SK-N-SH (cell line): ENCODE results near the gene AHCYL1. TPM values are rescaled to one million over a fixed set of nuclear protein-coding genes. Genes with fewer than 3 reads are reported as not detected.

Source experiments
- CTCF ChIA-PET: fragments of 300-600, 350-600 bp; formaldehyde crosslinking; extraction: SDS; loops from one replicate; lab custom pipeline; 2021; lab: Yijun Ruan, JAX
- POLR2A ChIA-PET: fragments of 350-600 bp; sonication (Branson Sonifier 250); formaldehyde crosslinking; extraction: SDS; loops from one replicate; lab custom pipeline; 2020; ENCODE audit warnings: antibody characterized with exemption, inconsistent platforms; lab: Yijun Ruan, JAX
- DNase-seq: peaks from one replicate; pipeline ENCODE4 v3.0.0; 2012
- H2AFZ ChIP-seq: fragments of 200-600 bp; sonication (generic); 2 replicates; pipeline ENCODE4 v1.8.1; 2016; ENCODE audit warnings: antibody characterized with exemption, mild to moderate bottlenecking, low read depth
- H3F3A ChIP-seq: fragments of 200-600 bp; sonication (generic); replicated peaks from 2 replicates; pipeline ENCODE3; 2016; ENCODE audit warnings: antibody characterized with exemption, mild to moderate bottlenecking; ENCODE audit not compliant: insufficient read depth
- H3K27ac ChIP-seq, 2 experiments: fragments of 200-500 bp in 1 of 2; fragments of 200-600 bp in 1 of 2; sonication (Bioruptor generic) in 1 of 2; sonication (generic), shearing (Covaris generic) in 1 of 2; 2 replicates each; pipeline versions ENCODE4 v1.5.1 to v1.6.1; 2014 to 2016; ENCODE audit warnings: low read depth in 2 of 2, inconsistent platforms in 1 of 2, low read length in 1 of 2, mild to moderate bottlenecking in 1 of 2, mixed read lengths in 1 of 2
- H3K27me3 ChIP-seq: fragments of 200-600 bp; sonication (generic), shearing (Covaris generic); 2 replicates; pipeline ENCODE4 v1.6.1; 2016; ENCODE audit warnings: mixed run types; ENCODE audit not compliant: insufficient read depth
- H3K36me3 ChIP-seq, 2 experiments: fragments of 200-500 bp in 1 of 2; fragments of 200-600 bp in 1 of 2; sonication (Bioruptor generic) in 1 of 2; sonication (generic) in 1 of 2; replicated peaks in 1 of 2; 2 replicates each; pipeline versions ENCODE3 to v1.5.1; 2014 to 2016; ENCODE audit warnings: low read length in 1 of 2, mild to moderate bottlenecking in 1 of 2; ENCODE audit not compliant: insufficient read depth in 2 of 2, control insufficient read depth in 1 of 2
- H3K4me1 ChIP-seq, 2 experiments: fragments of 200-500 bp in 1 of 2; fragments of 200-600 bp in 1 of 2; sonication (Bioruptor generic) in 1 of 2; sonication (generic), shearing (Covaris generic) in 1 of 2; 2 replicates each; pipeline versions ENCODE4 v1.5.1 to v1.6.1; 2014 to 2016; ENCODE audit warnings: low read depth in 1 of 2, low read length in 1 of 2, mixed run types in 1 of 2; ENCODE audit not compliant: insufficient read depth in 2 of 2, control insufficient read depth in 1 of 2
- H3K4me2 ChIP-seq: fragments of 200-600 bp; sonication (generic), shearing (Covaris generic); 2 replicates; pipeline ENCODE4 v1.6.1; 2017; ENCODE audit warnings: mixed run types
- H3K4me3 ChIP-seq, 2 experiments: fragments of 200-500 bp in 1 of 2; fragments of 200-600 bp in 1 of 2; sonication (Bioruptor generic) in 1 of 2; sonication (generic), shearing (Covaris generic) in 1 of 2; 2 replicates each; pipeline versions ENCODE4 v1.5.1 to v1.8.1; 2014 to 2016; ENCODE audit warnings: low read depth in 2 of 2, inconsistent platforms in 1 of 2, low read length in 1 of 2, mild to moderate bottlenecking in 1 of 2, mixed read lengths in 1 of 2, moderate library complexity in 1 of 2
- H3K79me2 ChIP-seq: fragments of 200-600 bp; sonication (generic); 2 replicates; pipeline ENCODE4 v1.8.1; 2017; ENCODE audit warnings: mild to moderate bottlenecking; ENCODE audit not compliant: insufficient read depth
- H3K9ac ChIP-seq: fragments of 200-600 bp; sonication (generic); 2 replicates; pipeline ENCODE4 v1.6.1; 2017; ENCODE audit warnings: mixed run types
- H3K9me2 ChIP-seq: fragments of 200-600 bp; sonication (generic); 2 replicates; pipeline ENCODE4 v1.6.1; 2017; ENCODE audit warnings: mixed run types
- H3K9me3 ChIP-seq: fragments of 200-600 bp; sonication (generic); 2 replicates; pipeline ENCODE4 v1.6.1; 2017; ENCODE audit warnings: mixed run types, mild to moderate bottlenecking, moderate library complexity
- H4K20me1 ChIP-seq: fragments of 200-600 bp; sonication (generic); 2 replicates; pipeline ENCODE4 v1.6.1; 2017; ENCODE audit warnings: mild to moderate bottlenecking, mixed run types; ENCODE audit not compliant: insufficient read depth
- CHD2 ChIP-seq: fragments of 150-350 bp; IDR thresholded peaks from 2 replicates; pipeline ENCODE4 v1.6.1; 2018; ENCODE audit warnings: low read length; ENCODE audit not compliant: partially characterized antibody
- ELF1 ChIP-seq: IDR thresholded peaks from 2 replicates; pipeline ENCODE4 v1.4.0; 2012
- FOXJ3 ChIP-seq: sonication (generic); formaldehyde crosslinking; IDR thresholded peaks from 2 replicates; pipeline ENCODE4 v1.5.1; 2020; ENCODE audit warnings: mild to moderate bottlenecking, missing genetic modification reagents
- FOXM1 ChIP-seq: IDR thresholded peaks from 2 replicates; pipeline ENCODE4 v1.4.0; 2012; ENCODE audit warnings: low read depth, mild to moderate bottlenecking
- GABPA ChIP-seq: IDR thresholded peaks from 2 replicates; pipeline ENCODE4 v1.4.0; 2012; ENCODE audit warnings: low read depth, mild to moderate bottlenecking
- RCOR1 ChIP-seq: fragments of 150-350 bp; IDR thresholded peaks from 2 replicates; pipeline ENCODE4 v1.6.1; 2017; ENCODE audit warnings: antibody characterized with exemption, low read length
- REST ChIP-seq: IDR thresholded peaks from 2 replicates; pipeline ENCODE4 v1.6.1; 2012; ENCODE audit warnings: mild to moderate bottlenecking, low read depth, low read length, moderate library complexity
- SMC3 ChIP-seq: IDR thresholded peaks from 2 replicates; pipeline ENCODE4 v1.6.1; 2012; ENCODE audit warnings: low read depth, low read length, improper control_type of control experiment
- TCF12 ChIP-seq: IDR thresholded peaks from 2 replicates; pipeline ENCODE4 v1.4.0; 2012
- TEAD4 ChIP-seq: IDR thresholded peaks from 2 replicates; pipeline ENCODE4 v1.4.0; 2012; ENCODE audit warnings: mild to moderate bottlenecking, borderline replicate concordance; ENCODE audit not compliant: insufficient read depth
- USF2 ChIP-seq: fragments of 150-350 bp; IDR thresholded peaks from 2 replicates; pipeline ENCODE4 v1.6.1; 2017; ENCODE audit warnings: antibody characterized with exemption, low read length, low read depth, borderline replicate concordance
- YY1 ChIP-seq: IDR thresholded peaks from 2 replicates; pipeline ENCODE4 v1.4.0; 2012; ENCODE audit warnings: low read depth, mild to moderate bottlenecking
- WGBS: methylation state at CpG from one replicate; pipeline ENCODE4 v1.1.6; 2017; ENCODE audit warnings: low lambda C conversion rate; 5-methylcytosine and 5-hydroxymethylcytosine counted together
- polyA plus RNA-seq, 3 experiments: library from polyadenylated mRNA; depleted of rRNA; stranded (reverse); fragments of >200 nt; gene quantifications; 2 replicates each; pipeline ENCODE4 v1.2.3, GENCODE V29; 2012
- TF ChIP-seq, protein P1 (sequence below): IDR thresholded peaks from 2 replicates; pipeline ENCODE4 v1.4.0; 2012; ENCODE audit warnings: low read depth, borderline replicate concordance
- TF ChIP-seq, protein P2 (sequence below): IDR thresholded peaks from 2 replicates; pipeline ENCODE4; 2012

AHCYL1 gene
- polyA plus RNA-seq, 1 of the 3 experiments (the other 2 are of a cell fraction), result 39.7 TPM

DNA sequence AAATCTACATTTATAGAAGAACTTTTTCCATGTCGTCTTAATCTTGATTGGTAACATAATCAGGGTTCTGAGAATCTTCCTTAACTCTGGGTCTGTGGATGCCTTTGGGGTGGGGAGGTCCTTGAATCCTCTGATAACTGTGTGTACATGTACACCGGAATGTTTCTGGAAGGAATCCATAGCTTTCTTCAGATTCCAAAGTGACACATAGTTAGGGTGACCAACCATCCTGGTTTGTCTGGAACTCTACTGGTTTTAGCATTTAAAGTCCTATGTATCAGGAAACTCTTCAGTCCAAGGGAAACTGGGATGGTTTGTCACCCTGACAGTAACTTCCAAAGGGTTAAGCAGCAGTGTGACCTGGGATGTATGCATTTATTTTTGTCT, 66.7 kb downstream of the AHCYL1 start:
- CTCF ChIA-PET, result interaction anchor here (1.0 to 42.0 kb wide), 15 partner anchors 10 to 275 kb away, joined by 3 to 1768 read pairs (median 13); partner anchors contain the start of genes AHCYL1, KCNC4, STRIP1 and UBL4B

More for the DNA sequence above, 66.7 kb downstream of the AHCYL1 start:
- Histone ChIP-seq H2AFZ (no peak overlapping the region), H3K27ac (peak overlapping the region; percentile 12 to 91), H3K9me2 (no peaks in the 10 kb centered on the region), H3K4me2 (peak overlapping the region; percentile 20; the same call in 1 of the 2 replicates), H3K4me3 (no peak overlapping the region), H3K36me3 (peaks cover 58 to 91% of the 10 kb centered on the region in 2 experiments), H4K20me1 (no peaks in the 10 kb centered on the region; the same call in 1 of the 2 replicates), H3K9ac (no peak overlapping the region), H3K4me1 (peaks cover 35 to 60% of the 10 kb centered on the region in 2 experiments), H3K27me3 (no peaks in the 10 kb centered on the region), H3K79me2 (no peaks in the 10 kb centered on the region; the same call in 1 of the 2 replicates), H3K9me3 (no peaks in the 10 kb centered on the region), H3F3A (peaks cover 24% of the 10 kb centered on the region)
- POLR2A ChIA-PET, result interaction anchor here (0.8 to 2.2 kb wide), 4 partner anchors 9 to 56 kb away, joined by 3 to 16 read pairs (median 4); partner anchors contain the start of gene STRIP1
- no peak for DNase-seq
- TF ChIP-seq TCF12 (no peak), REST (no peak), GABPA (no peak), ELF1 (no peak), TEAD4 (no peak), CHD2 (no peak), FOXJ3 (CRISPR knock-in tag) (no peak), YY1 (no peak), SMC3 (no peak), FOXM1 (no peak), USF2 (no peak), RCOR1 (no peak)
- TF ChIP-seq, protein P1, sequence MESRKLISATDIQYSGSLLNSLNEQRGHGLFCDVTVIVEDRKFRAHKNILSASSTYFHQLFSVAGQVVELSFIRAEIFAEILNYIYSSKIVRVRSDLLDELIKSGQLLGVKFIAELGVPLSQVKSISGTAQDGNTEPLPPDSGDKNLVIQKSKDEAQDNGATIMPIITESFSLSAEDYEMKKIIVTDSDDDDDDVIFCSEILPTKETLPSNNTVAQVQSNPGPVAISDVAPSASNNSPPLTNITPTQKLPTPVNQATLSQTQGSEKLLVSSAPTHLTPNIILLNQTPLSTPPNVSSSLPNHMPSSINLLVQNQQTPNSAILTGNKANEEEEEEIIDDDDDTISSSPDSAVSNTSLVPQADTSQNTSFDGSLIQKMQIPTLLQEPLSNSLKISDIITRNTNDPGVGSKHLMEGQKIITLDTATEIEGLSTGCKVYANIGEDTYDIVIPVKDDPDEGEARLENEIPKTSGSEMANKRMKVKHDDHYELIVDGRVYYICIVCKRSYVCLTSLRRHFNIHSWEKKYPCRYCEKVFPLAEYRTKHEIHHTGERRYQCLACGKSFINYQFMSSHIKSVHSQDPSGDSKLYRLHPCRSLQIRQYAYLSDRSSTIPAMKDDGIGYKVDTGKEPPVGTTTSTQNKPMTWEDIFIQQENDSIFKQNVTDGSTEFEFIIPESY, result no peak
- TF ChIP-seq, protein P2, sequence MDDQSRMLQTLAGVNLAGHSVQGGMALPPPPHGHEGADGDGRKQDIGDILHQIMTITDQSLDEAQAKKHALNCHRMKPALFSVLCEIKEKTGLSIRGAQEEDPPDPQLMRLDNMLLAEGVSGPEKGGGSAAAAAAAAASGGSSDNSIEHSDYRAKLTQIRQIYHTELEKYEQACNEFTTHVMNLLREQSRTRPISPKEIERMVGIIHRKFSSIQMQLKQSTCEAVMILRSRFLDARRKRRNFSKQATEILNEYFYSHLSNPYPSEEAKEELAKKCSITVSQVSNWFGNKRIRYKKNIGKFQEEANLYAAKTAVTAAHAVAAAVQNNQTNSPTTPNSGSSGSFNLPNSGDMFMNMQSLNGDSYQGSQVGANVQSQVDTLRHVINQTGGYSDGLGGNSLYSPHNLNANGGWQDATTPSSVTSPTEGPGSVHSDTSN, result no peak
- WGBS, result 63% methylated on average over 2 of the region's 2 CpGs
